Endothelial cell of umbilical vein (primary cell): ENCODE results near the gene KHDRBS1. TPM values are rescaled to one million over a fixed set of nuclear protein-coding genes. Genes with fewer than 3 reads are reported as not detected.

Experiments used
- BruUV-seq: library from RNA; stranded (reverse); fragments of 400-500 nt; replicated peaks from 2 replicates; lab custom pipeline; 2021; lab: Mats Ljungman, UMichigan
- CTCF ChIA-PET: fragments of 300-600, 350-600 bp; sonication (Branson Sonifier 250); formaldehyde crosslinking; loops from one replicate; lab custom pipeline; 2021; ENCODE audit warnings: antibody characterized with exemption, inconsistent platforms; lab: Charles Lee
- POLR2A ChIA-PET: fragments of 300-600, 350-600 bp; sonication (Branson Sonifier 250); formaldehyde crosslinking; loops from one replicate; lab custom pipeline; 2021; ENCODE audit warnings: antibody characterized with exemption, inconsistent platforms; lab: Charles Lee
- DNase-seq: peaks from one replicate; pipeline ENCODE4 v3.0.0-alpha.2; 2011; ENCODE audit warnings: low read depth, low spot score
- FAIRE-seq: peaks from 2 replicates; lab custom pipeline; 2011; peaks lifted over from hg19 to GRCh38; lab: Jason Lieb, UNC
- H2AFZ ChIP-seq: 2 replicates; pipeline ENCODE4 v1.6.0; 2012; ENCODE audit warnings: low read depth, low read length, control low read depth, inconsistent platforms
- H3K27ac ChIP-seq: 2 replicates; pipeline ENCODE4 v1.5.1; 2011; ENCODE audit warnings: low read depth, mild to moderate bottlenecking, control low read depth, low read length, moderate library complexity; ENCODE audit not compliant: insufficient read depth
- H3K27me3 ChIP-seq, 2 experiments: 2 replicates each; pipeline versions ENCODE4 v1.6.0 to v1.6.1; 2011; ENCODE audit warnings: low read length in 2 of 2, mixed read lengths in 1 of 2; ENCODE audit not compliant: control insufficient read depth in 2 of 2, insufficient read depth in 2 of 2
- H3K36me3 ChIP-seq, 2 experiments: 2 replicates in 1 of 2; 3 replicates in 1 of 2; pipeline ENCODE4 v1.5.1; 2011; ENCODE audit warnings: low read length in 2 of 2, mild to moderate bottlenecking in 1 of 2, moderate library complexity in 1 of 2; ENCODE audit not compliant: control insufficient read depth in 2 of 2, insufficient read depth in 2 of 2; ENCODE audit errors: extremely low read depth in 1 of 2
- H3K4me1 ChIP-seq: 3 replicates; pipeline ENCODE4 v1.5.1; 2011; ENCODE audit warnings: mild to moderate bottlenecking, low read length; ENCODE audit not compliant: control insufficient read depth, insufficient read depth; ENCODE audit errors: extremely low read depth
- H3K4me2 ChIP-seq: 2 replicates; pipeline ENCODE4 v1.6.1; 2011; ENCODE audit warnings: low read length, control low read depth, mixed read lengths; ENCODE audit not compliant: insufficient read depth
- H3K4me3 ChIP-seq, 3 experiments: fragments of 200-600 bp in 1 of 3; sonication (generic), shearing (Covaris generic) in 1 of 3; replicated peaks in 1 of 3; 2 replicates each; pipeline ENCODE4 v1.5.1; 2011 to 2016; ENCODE audit warnings: control low read depth in 3 of 3, low read length in 3 of 3, mild to moderate bottlenecking in 2 of 3, inconsistent platforms in 1 of 3, low read depth in 1 of 3, moderate library complexity in 1 of 3; ENCODE audit not compliant: insufficient read depth in 1 of 3
- H3K79me2 ChIP-seq: 2 replicates; pipeline ENCODE4 v1.6.0; 2012; ENCODE audit warnings: low read length, inconsistent platforms; ENCODE audit not compliant: control insufficient read depth, insufficient read depth
- H3K9ac ChIP-seq: replicated peaks from 2 replicates; pipeline ENCODE3; 2011; ENCODE audit warnings: low read length, control low read depth; ENCODE audit not compliant: insufficient read depth; ENCODE audit errors: extremely low read depth
- H3K9me1 ChIP-seq: replicated peaks from 3 replicates; pipeline ENCODE4 v1.6.0; 2011; ENCODE audit warnings: mild to moderate bottlenecking, low read length; ENCODE audit not compliant: control insufficient read depth, insufficient read depth; ENCODE audit errors: extremely low read depth
- H3K9me3 ChIP-seq: replicated peaks from 2 replicates; pipeline ENCODE4 v1.5.1; 2012; ENCODE audit warnings: low read length, inconsistent platforms; ENCODE audit not compliant: control insufficient read depth, insufficient read depth
- H4K20me1 ChIP-seq: replicated peaks from 2 replicates; pipeline ENCODE3; 2011; ENCODE audit warnings: mild to moderate bottlenecking, low read length; ENCODE audit not compliant: control insufficient read depth, insufficient read depth; ENCODE audit errors: extremely low read depth
- EZH2 ChIP-seq: IDR thresholded peaks from 2 replicates; pipeline ENCODE4 v1.6.1; 2012; ENCODE audit warnings: borderline replicate concordance, low read depth, mild to moderate bottlenecking, moderate library complexity, low read length, inconsistent platforms; ENCODE audit not compliant: severe bottlenecking
- FOS ChIP-seq: IDR thresholded peaks from 2 replicates; pipeline ENCODE4 v1.6.1; 2011; ENCODE audit warnings: mild to moderate bottlenecking, low read length, moderate library complexity, borderline replicate concordance; ENCODE audit not compliant: insufficient read depth
- GATA2 ChIP-seq: IDR thresholded peaks from 2 replicates; pipeline ENCODE4 v1.7.0; 2011; ENCODE audit warnings: low read depth, mild to moderate bottlenecking, moderate library complexity, mixed read lengths, low read length; ENCODE audit not compliant: insufficient read length, insufficient read depth
- MYC ChIP-seq: IDR thresholded peaks from one replicate; pipeline ENCODE4 v1.6.1; 2011; ENCODE audit warnings: mild to moderate bottlenecking, low read depth, low read length
- POLR2A ChIP-seq: IDR thresholded peaks from 2 replicates; pipeline ENCODE4 v1.6.1; 2012; ENCODE audit warnings: low read depth, mild to moderate bottlenecking, control low read depth, low read length
- dilution Hi-C: fragments of 300-500 bp; cut with MboI; formaldehyde crosslinking; loops from one replicate; pipeline ENCODE4 v1.15.0; 2019; ENCODE audit warnings: low sequenced_read_pairs; ENCODE audit not compliant: extremely low pct_ligation_motif_present
- intact Hi-C: fragments of 100-400 bp; cut with micrococcal nuclease; formaldehyde crosslinking; loops from one replicate; pipeline ENCODE4 v1.10.0; 2022
- polyA plus RNA-seq, 4 experiments: library from polyadenylated mRNA; depleted of rRNA in 3 of 4; stranded (reverse) in 3 of 4; unstranded in 1 of 4; fragments of >200 nt; gene quantifications; 2 replicates each; pipeline versions ENCODE4 v1.2.1 to v1.2.3, GENCODE V29; 2011 to 2012; ENCODE audit warnings: missing spikeins in 1 of 4
- total RNA-seq: library from RNA; stranded (reverse); gene quantifications from 2 replicates; pipeline ENCODE4 v1.2.3, GENCODE V29; 2021

Gene KHDRBS1
- total and polyA plus RNA-seq, 2 donors (not counting 3 experiments of a cell fraction or from before 2014, with no cell fraction given): 43.4 to 194 TPM

GRCh38 chr1:31985430-31985829 is 28.2 kb upstream of the KHDRBS1 start:
- H3K27ac ChIP-seq: no peak overlapping the region
- CTCF ChIA-PET: interaction anchor here (0.8 to 2.5 kb wide), 4 partner anchors 18 to 30 kb away, joined by 3 to 14 read pairs (median 6); no protein-coding TSS in a partner anchor
- H2AFZ ChIP-seq: peak overlapping the region; percentile 65
- H3K4me2 ChIP-seq: no peak overlapping the region
- no peaks in the 10 kb centered on the region for H4K20me1 ChIP-seq
- dilution Hi-C loops: no loop called here
- no peak overlapping the region for H3K9ac ChIP-seq
- intact Hi-C loops: no loop called here
- no peaks in the 10 kb centered on the region for H3K36me3 ChIP-seq
- H3K9me1 ChIP-seq: no peaks in the 10 kb centered on the region
- no peaks in the 10 kb centered on the region for H3K79me2 ChIP-seq
- POLR2A ChIA-PET: interaction anchor here (0.6 kb wide), 1 partner anchor 12 kb away, joined by 4 read pairs; no protein-coding TSS in a partner anchor
- H3K27me3 ChIP-seq: no peaks in the 10 kb centered on the region
- H3K4me3 ChIP-seq: no peak overlapping the region
- FAIRE-seq: no peak
- BruUV-seq: no TSS peak
- TF ChIP-seq POLR2A: no peak
- H3K4me1 ChIP-seq: peaks cover 16% of the 10 kb centered on the region
- H3K9me3 ChIP-seq: no peaks in the 10 kb centered on the region
- peak; percentile 20 for DNase-seq

DNA sequence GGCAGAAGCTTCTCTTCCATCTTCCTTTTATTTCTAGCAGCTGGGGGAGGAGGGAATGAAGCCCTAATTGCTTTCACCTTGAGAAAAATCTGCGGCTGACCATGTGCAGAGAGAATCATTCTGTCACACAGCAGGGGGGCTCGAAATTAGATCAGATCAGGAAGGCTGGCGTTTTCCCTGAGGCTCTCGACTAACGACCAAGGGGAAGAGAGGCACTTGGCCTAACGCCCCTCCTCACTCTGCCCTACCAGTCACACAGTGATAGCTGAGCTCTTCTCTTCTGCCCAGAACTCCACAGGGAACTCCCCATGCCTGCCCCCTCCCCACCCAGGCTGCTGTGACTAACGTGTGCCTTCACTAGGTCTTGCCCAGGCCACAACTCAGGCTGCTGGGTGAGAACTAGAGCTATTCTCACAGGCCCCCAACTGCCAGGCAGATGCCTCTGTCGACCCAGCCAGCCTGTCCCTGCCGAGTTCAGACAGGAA is 26.5 kb upstream of the KHDRBS1 start:
- H3K4me2 ChIP-seq: no peak overlapping the region
- H3K4me1 ChIP-seq: peaks cover 12% of the 10 kb centered on the region
- no peak overlapping the region for H3K27ac ChIP-seq
- no peaks in the 10 kb centered on the region for H3K9me1 ChIP-seq
- no peaks in the 10 kb centered on the region for H3K9me3 ChIP-seq
- FAIRE-seq (no peak), DNase-seq (no peak)
- TF ChIP-seq POLR2A: no peak
- no peak for TF ChIP-seq MYC
- TF ChIP-seq GATA2: no peak
- no peak for TF ChIP-seq FOS
- no peak for TF ChIP-seq EZH2
- no peak overlapping the region for H2AFZ ChIP-seq
- no peaks in the 10 kb centered on the region for H3K27me3 ChIP-seq
- intact Hi-C loops: no loop called here
- dilution Hi-C loops: no loop called here
- H4K20me1 ChIP-seq: no peaks in the 10 kb centered on the region
- no peaks in the 10 kb centered on the region for H3K36me3 ChIP-seq
- H3K79me2 ChIP-seq: no peaks in the 10 kb centered on the region
- H3K4me3 ChIP-seq: no peak overlapping the region
- no TSS peak for BruUV-seq
- ChIA-PET CTCF (interaction anchor here (1.5 to 2.5 kb wide), 4 partner anchors 16 to 414 kb away, joined by 3 to 13 read pairs (median 6); no protein-coding TSS in a partner anchor), POLR2A (no interaction called here)
- no peak overlapping the region for H3K9ac ChIP-seq
